SH-SY5Y (cell line): Measurements from ENCODE around the gene STEAP3.

Source experiments
- GATA2 ChIP-seq: IDR thresholded peaks from 2 replicates; pipeline ENCODE4 v1.6.1; 2011; ENCODE audit warnings: mild to moderate bottlenecking, low read depth, low read length
- GATA3 ChIP-seq: IDR thresholded peaks from 2 replicates; pipeline ENCODE4 v1.6.1; 2011; ENCODE audit warnings: low read depth, mild to moderate bottlenecking, low read length, moderate library complexity

GRCh38 chr2:119233326-119234020 lies 9.8 kb downstream of the STEAP3 start:
- TF ChIP-seq GATA3: no peak
- no peak for TF ChIP-seq GATA2
